Osteocyte (in vitro differentiated cells): ENCODE results near the gene LHX3. TPM values are rescaled to one million over a fixed set of nuclear protein-coding genes. Genes with fewer than 3 reads are reported as not detected.

Experiments used
- DNase-seq: peaks from one replicate; pipeline ENCODE4 v3.0.0; 2021; ENCODE audit warnings: mixed read lengths; ENCODE audit not compliant: unreplicated experiment; ENCODE audit errors: extremely low spot score
- H3K27ac Mint-ChIP-seq: one replicate; pipeline ENCODE4 v1.8.0; 2021; ENCODE audit warnings: mild to moderate bottlenecking, mixed read lengths; ENCODE audit not compliant: unreplicated experiment
- H3K27me3 Mint-ChIP-seq: one replicate; pipeline ENCODE4 v1.8.0; 2021; ENCODE audit warnings: mixed read lengths; ENCODE audit not compliant: unreplicated experiment
- H3K36me3 Mint-ChIP-seq: one replicate; pipeline ENCODE4 v1.8.0; 2021; ENCODE audit warnings: mixed read lengths; ENCODE audit not compliant: unreplicated experiment
- H3K4me1 Mint-ChIP-seq: one replicate; pipeline ENCODE4 v1.8.0; 2021; ENCODE audit warnings: mixed read lengths; ENCODE audit not compliant: unreplicated experiment
- H3K4me3 Mint-ChIP-seq: one replicate; pipeline ENCODE4 v1.8.0; 2021; ENCODE audit warnings: mild to moderate bottlenecking, moderate library complexity, mixed read lengths; ENCODE audit not compliant: unreplicated experiment
- H3K9me3 Mint-ChIP-seq: one replicate; pipeline ENCODE4 v1.8.0; 2021; ENCODE audit warnings: mixed read lengths; ENCODE audit not compliant: unreplicated experiment
- CTCF ChIP-seq: fragments of 200-600 bp; sonication (generic); IDR thresholded peaks from 2 replicates; pipeline ENCODE4 v1.5.0; 2021; ENCODE audit warnings: antibody characterized with exemption, mild to moderate bottlenecking, moderate library complexity
- total RNA-seq: library from RNA; stranded (reverse); gene quantifications from 2 replicates; pipeline ENCODE4 v1.2.1, GENCODE V29; 2021

LHX3 gene
- total RNA-seq, 1 donor from 2014 or later, result not detected

DNA sequence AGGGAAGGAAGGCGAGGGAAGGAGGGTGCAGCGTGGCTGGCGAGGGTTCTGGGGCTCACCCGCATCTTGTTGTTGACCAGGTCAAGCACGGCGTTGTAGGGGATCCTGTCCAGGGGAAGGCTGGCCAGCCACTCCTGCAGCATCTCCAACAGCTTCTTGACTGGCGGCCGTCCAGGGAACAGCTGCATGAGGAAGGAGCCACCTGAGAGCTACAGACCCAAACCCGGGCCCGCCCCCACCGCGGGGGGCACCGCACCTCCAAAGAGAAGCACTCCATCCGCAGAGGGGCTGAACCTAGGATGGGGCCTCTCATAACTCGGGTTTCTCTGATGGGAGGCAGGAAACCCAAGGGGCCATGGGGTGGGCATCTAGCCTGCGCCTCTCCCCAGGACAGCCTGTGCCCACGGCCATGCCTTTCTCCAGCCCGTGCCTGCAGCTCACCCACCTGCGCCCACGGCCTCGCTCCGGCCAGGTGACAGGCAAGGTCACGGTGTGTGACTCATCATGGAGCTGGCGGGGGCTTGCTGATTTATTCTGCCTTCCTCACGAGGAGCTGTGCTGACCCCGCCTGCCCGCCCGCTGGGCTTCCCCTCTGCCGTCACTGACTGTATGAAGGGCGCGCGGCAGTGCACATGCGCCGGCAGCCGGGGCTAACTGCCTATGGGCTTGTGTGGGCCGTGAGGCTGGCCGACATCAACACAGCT lies 11.8 kb upstream of the LHX3 start:
- peaks cover 24% of the 10 kb centered on the region for H3K36me3 Mint-ChIP-seq
- H3K4me1 Mint-ChIP-seq, result peaks cover 3% of the 10 kb centered on the region
- no peak for TF ChIP-seq CTCF
- DNase-seq, result no peak
- H3K4me3 Mint-ChIP-seq, result no peak overlapping the region
- no peaks in the 10 kb centered on the region for H3K27me3 Mint-ChIP-seq
- H3K27ac Mint-ChIP-seq, result no peak overlapping the region
- no peaks in the 10 kb centered on the region for H3K9me3 Mint-ChIP-seq

DNA sequence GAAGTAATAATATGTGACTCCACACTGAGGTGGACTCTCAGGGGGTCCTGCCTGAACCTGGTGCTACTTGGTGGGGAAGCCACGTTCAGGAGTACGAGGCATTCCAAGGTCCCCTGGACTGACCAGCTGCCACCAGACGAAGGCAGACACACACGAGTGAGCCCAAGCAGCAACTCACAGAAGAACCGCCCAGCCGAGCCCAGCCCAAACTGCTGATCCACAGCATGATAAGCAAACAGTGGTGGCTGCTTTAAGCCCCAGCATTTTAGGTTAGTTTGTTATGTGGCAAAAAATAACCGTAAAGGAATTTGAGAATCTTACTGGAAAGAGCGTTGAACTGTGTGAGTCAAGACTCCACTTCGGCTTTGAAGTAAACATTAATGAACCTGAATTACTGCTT lies 8.8 kb upstream of the LHX3 start:
- Mint-ChIP-seq H3K27ac (no peak overlapping the region), H3K27me3 (no peaks in the 10 kb centered on the region)
- no peak for DNase-seq

DNA sequence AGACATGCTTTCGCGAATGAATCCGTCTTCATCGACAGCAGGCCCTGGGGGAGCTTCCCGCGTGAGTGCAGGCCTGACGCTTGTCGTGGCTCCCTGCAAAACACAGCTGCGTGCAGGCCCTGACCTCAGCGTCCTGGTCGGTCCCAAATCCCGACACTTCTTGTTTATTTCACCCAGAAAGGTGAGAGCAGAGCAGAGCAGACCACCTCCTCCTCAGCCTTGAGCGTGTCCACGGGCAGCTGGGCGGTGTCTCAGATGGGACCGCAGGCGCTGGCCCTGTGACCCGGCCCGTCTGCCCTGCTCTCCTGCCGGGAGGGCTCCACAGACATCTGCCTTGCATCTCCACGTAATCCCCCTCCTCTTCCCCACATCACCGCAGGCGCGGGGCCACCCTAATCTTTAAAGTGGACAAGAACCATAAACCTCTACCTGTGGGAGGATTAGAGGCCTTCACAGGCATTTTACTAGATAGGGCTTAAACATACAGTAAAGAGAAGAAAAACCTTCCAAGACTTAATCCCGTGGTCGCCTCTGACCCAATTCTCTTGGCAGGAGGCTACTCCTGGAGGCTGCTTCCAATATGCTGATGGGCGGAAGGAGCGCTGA lies 7.5 kb upstream of the LHX3 start:
- no peaks in the 10 kb centered on the region for H3K27me3 Mint-ChIP-seq
- H3K4me1 Mint-ChIP-seq, result no peaks in the 10 kb centered on the region
- H3K36me3 Mint-ChIP-seq, result peaks cover 26% of the 10 kb centered on the region
- no peak for TF ChIP-seq CTCF
- H3K27ac Mint-ChIP-seq, result no peak overlapping the region
- H3K9me3 Mint-ChIP-seq, result no peaks in the 10 kb centered on the region
- DNase-seq, result no peak
- H3K4me3 Mint-ChIP-seq, result no peak overlapping the region

More for the DNA sequence above, 8.8 kb upstream of the LHX3 start:
- H3K36me3 Mint-ChIP-seq, result peaks cover 22% of the 10 kb centered on the region
- TF ChIP-seq CTCF, result no peak
- H3K9me3 Mint-ChIP-seq, result no peaks in the 10 kb centered on the region
- H3K4me1 Mint-ChIP-seq, result no peaks in the 10 kb centered on the region
- no peak overlapping the region for H3K4me3 Mint-ChIP-seq

DNA sequence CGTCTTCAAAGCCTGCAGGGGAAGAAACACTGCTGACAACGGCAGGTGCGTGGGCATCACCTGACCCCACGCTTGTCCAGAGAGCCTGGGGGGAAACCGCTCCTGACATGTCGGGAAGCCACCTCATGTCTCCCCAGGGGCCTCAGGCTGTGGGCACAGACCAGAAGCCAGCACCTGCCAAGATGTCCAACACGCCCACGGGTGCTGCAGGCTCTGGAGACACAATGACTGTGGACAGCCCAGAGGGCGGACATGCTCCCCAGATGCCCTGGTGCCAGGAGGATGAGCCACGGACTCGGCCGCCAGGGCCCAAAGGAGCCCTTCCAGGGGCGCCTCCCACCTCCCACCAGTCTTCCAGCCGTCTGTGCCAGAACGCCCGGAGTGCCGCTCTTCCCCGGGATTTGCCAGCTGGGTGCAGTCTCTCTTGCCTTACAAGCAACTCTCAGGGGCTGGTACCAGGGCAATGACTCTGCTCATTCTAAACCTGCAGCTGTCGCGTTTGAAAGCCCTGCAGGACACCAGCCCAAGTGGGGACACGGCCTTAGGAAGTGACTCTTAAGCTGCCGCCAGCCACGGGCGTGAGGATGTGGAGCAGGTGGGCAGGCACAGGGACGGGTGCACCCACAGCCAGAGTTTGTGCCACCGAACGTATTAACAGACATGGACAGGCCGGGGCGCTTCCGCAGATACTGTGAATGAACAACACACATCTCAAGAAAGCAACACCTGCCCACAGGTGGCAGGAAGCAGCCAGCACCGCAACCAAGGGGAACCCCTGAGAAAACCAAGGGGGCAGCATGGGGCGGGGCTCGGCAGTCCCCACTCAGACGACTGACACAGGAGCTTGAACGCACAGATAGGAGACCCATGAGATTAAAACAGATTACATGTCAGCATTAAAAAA lies 6.8 kb upstream of the LHX3 start:
- H3K36me3 Mint-ChIP-seq, result peaks cover 30% of the 10 kb centered on the region
- H3K4me3 Mint-ChIP-seq, result no peak overlapping the region
- DNase-seq, result no peak
- TF ChIP-seq CTCF, result no peak
- H3K4me1 Mint-ChIP-seq, result no peaks in the 10 kb centered on the region
- no peaks in the 10 kb centered on the region for H3K27me3 Mint-ChIP-seq
- H3K9me3 Mint-ChIP-seq, result no peaks in the 10 kb centered on the region
- no peak overlapping the region for H3K27ac Mint-ChIP-seq

DNA sequence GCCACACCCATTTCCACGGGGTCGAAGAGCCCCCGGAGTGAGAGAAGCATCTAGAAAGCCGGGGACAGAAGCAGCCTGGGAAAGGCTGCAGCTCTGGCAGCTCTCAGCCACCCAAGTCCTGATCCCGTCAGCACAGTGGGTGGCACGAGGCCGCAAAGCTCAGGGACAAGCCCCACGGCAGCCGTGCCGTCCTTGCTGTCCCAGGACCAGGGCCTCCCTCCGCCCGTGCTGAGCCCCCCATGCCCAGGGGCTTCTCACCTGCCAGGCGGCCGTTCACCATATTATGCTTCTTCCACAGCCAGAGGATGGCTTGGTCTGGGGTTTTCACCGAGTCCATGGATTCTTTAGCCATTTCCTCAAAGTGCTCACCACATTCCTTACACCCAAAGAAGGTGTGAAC lies 6.1 kb upstream of the LHX3 start:
- Mint-ChIP-seq H3K36me3 (peaks cover 30% of the 10 kb centered on the region), H3K4me1 (no peaks in the 10 kb centered on the region), H3K9me3 (no peaks in the 10 kb centered on the region), H3K27ac (no peak overlapping the region), H3K4me3 (no peak overlapping the region), H3K27me3 (no peaks in the 10 kb centered on the region)
- DNase-seq, result no peak
- no peak for TF ChIP-seq CTCF
